SIG-M5 treated with dmso at 0.1 percent for 504 hours (cell line): Measurements from ENCODE around the gene EHMT1.

Experiments
- DNase-seq: peaks from one replicate; lab custom pipeline; 2025; ENCODE audit not compliant: unreplicated experiment; lab: John Stamatoyannopoulos, UW

Gene EHMT1

DNA sequence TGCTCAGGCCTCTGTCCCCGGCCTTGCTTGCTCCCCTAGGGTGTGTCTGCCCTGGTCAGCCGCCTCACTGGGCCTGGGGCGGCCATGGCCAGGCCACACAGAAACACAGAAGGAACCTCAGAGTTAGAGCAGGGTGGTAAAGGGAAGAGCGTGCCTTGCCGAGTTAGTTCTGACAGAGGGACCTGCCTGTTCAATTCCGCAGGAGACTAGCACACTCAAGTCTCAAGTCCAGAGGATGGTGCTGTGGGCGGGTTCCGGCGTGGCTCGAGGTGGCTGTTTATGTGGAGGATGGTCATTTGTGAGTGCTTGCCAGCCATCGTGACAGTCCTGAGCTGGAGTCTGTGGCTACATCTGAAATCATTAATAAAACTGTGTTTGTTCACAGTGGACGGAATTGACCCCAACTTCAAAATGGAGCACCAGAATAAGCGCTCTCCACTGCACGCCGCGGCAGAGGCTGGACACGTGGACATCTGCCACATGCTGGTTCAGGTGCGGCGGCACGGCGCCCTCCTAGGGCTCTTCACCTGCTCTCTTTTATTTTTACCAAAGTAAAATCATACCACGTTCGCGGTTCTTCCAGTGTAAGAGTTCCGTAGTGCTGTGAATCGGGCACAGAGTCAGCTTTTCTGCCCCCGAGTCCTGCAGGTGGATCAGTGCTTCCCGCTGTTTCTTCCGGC lies 163.2 kb downstream of the EHMT1 start:
- DNase-seq, result no peak

DNA sequence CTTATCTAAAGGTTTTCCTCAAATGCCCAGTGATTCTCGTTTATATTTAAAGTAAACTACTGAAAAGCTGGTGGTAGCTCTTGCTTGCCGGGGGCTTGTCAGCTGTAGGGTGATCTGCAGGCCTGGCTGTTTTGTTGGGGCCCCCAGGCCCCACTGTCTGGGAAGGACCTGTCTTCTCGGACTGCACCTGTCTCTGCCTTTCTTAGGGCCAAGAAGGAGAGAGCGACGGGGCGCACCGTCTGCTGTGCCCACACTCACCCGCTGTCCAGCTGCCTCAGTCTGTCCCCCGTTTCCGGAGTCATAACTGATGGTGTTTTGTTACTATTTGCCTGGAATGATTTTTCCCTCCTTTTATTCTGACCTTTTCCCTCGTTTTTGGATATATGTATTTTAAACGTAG lies 164.7 kb downstream of the EHMT1 start:
- DNase-seq, result no peak

DNA sequence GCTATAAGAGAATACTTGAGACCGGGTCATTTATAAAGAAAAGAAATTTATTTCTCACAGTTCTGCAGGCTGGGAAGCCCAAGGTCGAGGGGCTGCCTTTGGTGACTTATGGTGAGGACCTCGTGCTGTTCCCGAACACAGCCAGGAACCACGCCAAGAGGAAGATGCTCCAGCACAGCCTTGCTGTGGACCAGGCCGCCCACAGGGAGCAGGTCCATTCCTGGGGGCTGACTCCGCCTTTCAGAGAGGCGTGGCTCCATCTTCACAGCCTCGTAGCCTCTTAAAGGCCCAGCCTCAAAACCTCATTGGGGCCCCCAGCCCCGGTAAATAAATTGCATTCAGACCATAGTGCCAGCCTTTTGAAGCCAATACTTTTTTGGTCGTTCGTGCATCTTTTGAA lies 165.2 kb downstream of the EHMT1 start:
- DNase-seq, result no peak

GRCh38 chr9:137784641-137785513 lies 166.1 kb downstream of the EHMT1 start:
- DNase-seq, result no peak

DNA sequence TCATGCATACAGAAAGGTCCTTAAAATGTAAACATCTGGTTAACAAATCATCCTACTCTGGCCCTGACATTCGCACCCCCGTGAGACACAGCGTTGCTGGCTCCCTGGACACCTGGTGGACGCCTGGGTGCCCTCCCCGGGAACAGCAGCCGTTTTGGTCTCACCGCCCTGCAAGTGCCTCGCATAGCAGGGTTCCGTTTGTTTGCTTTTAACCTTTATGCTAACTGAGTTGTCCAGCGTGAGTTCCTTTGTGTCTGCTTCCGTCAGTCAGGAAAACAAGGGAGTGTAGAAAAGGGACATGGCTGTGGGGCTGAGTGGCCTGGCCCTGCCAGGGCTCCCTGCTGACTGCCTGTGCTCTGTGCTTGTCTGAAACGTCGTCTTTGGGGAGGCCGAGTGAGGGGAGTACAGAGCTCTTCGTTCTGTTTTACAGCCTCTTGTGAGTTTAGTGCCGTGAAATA lies 166.9 kb downstream of the EHMT1 start:
- no peak for DNase-seq

DNA sequence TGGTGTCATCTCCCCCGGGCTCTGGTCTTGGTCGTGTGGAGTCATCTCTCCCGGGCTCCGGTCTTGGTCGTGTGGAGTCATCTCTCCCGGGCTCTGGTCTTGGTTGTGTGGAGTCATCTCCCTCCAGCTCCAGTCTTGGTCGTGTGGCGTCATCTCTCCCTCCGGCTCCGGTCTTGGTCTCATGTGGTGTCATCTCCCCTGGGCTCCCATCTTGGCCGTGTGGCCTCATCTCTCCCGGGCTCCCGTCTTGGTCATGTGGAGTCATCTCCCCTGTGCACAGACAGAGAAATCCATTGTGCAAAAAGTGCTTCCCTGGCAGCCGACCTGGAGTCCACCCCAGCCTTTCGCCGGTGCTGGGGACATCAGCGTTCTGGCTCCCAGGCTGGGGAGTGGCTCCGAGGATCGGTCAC lies 167.7 kb downstream of the EHMT1 start:
- DNase-seq, result no peak

- no peak for DNase-seq
Measured at GRCh38 chr9:137787381-137787780, 168.6 kb downstream of the EHMT1 start.

DNA sequence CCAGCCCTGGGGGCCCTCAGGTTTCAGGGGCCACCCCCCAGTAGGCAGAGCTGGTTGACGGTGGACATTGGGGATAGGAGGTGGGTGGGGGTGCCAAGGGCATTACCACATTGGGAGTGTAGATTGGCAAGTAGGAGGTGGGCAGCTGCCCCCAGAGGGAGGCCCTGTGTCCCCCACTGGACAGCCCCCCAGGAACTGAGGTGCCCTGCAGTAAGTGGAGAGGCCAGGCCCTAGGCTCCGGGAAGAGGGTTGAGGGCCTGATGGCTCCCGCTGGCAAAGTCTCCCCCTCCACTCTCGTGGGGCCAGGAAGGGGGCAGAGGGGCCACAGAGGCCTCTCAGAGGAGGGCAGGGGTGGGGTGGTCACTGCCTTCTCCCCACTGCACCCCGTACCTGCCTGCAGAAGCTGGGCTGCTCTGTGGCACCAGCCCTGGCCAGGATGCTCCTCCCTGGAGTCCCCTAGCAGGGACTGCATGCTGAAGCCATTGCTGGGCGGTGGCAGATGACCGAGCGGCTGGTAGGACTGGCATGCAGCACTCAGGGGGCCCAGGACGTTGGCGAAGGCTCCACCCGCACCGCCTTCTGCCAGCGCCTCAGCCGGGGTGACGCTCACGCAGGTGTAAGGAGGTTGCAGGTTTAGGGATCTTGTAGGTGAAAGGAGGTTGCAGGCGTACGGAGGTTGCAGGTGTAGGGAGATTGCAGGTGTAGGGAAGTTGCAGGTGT lies 169.1 kb downstream of the EHMT1 start:
- DNase-seq, result no peak

DNA sequence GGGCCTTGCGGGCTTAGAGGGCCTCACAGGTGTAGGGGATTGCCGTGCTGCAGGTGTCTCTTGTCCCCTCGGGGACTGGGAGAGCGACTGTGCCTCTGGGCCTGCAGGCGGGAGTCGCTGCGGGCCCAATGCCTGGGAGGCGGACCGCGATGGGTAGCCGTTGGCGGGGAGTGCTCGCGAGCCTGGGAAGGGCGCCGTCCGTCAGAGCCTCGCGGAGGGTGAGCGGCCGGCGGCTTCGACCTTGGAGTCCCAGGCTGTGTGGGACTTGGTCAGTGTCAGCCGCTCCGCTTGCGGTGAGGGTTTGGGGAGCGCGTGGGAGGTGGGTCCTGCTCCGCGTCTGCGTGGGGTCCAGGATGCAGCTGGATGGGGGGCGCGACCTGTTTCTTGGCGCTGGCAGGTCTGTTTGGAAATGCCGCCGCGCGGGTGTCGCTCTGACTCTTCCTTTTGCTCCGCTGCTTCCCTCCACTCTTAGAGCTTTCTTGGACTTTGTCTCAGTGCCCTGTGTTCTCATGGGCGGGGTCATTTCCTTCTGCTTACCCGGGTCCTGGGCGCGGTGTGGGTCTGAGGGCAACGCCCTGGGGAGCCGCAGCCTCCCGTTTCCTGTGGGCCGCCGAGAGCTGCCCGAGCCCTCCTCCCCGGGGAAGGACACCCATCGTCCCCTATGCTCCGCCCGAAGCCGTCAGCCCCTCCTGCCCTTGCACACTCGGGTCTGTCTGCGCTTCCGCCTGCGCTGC lies 169.9 kb downstream of the EHMT1 start:
- no peak for DNase-seq

DNA sequence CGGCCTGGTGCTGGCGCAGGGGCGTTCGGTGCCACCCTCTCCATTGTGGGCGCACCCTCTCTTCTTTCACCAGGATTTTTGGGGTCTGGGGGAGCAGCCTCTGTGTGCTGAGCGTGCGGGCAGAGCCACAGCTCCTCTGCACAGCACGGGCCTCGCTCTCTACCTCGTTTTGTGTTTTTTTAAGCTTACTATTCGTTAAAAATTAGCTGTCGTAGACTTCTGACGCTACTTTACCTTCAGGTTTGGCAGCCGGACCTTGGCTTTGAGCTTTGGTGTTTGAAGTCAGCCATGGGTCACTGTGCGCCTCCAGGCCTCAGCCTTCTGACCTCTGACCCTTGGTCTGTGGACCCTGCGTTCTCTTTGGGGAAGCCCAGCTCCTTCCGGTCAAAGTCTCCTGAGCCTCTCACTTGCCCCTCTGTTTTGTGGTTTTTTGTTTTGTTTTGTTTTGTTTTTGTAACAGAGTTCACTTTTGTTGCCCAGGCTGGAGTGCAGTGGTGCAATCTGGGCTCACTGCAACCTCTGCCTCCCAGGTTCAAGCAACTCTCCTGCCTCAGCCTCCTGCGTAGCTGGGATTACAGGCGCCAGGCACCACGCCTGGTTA lies 170.6 kb downstream of the EHMT1 start:
- no peak for DNase-seq

DNA sequence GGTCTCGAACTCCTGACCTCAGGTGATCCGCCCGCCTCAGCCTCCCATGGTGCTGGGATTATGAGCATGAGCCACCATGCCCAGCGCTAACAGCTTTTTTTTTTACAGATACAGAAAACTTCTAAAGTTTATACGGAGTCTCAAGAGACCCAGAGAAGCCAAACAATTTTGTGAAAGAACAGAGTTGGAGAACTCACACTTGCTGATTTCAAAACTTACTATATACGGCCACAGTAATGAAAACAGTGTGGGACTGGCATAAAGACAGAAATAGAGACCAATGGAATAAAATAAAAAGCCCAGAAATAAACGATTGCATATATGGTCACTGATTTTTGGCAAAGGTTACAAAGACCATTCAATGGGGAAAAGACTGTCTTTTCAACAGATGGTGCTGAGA lies 173.1 kb downstream of the EHMT1 start:
- DNase-seq, result no peak

DNA sequence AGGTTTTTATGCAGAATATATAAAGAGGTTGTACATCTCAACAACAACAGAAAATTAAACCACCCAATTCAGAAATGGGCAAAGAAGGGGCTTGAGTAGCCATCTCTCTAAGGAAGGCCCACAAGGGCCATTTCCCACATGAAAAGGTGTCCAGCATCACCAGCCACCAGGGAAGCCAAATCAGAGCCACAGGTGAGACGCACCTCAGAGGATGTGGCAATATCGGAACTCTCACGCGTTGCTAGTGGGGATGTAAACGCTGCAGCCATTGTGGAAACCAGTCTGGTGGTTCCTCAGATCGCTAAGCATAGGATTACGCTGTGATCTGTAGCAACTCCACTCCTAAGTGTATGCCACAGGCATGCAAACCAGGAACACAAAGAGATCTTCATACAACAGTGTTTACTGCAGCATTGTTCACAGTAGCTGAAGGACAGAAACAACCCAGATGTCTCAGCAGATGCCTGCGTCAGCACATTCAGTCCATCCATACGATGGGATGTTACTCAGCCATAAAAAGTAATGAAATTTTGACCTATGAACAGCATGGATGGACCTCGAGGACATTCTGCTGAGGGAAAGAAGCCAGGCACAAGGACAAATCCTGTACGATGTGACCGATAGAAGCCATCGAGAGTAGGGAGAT lies 174.5 kb downstream of the EHMT1 start:
- no peak for DNase-seq

DNA sequence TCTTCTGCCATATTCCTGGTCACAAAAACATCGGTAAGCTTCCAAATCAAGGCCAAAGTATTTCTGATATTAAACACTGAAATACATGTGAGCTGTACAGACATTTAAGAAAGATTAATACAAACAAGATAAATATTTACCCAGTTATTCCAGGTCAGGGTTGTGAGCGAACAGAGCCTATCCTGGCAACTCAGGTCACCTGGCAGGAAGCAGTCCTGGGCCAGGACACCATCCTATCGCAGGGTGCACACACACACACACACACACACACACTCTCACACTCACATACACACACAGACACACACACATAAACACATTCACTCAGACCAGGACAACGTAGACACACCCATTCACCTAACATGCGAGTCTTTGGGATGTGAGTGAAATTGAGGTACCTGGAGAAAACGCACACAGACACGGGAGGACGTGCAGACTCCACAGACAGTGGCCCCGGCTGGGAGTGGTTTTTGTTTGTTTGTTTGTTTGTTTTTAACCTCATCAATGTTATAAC lies 176.4 kb downstream of the EHMT1 start:
- DNase-seq, result no peak

DNA sequence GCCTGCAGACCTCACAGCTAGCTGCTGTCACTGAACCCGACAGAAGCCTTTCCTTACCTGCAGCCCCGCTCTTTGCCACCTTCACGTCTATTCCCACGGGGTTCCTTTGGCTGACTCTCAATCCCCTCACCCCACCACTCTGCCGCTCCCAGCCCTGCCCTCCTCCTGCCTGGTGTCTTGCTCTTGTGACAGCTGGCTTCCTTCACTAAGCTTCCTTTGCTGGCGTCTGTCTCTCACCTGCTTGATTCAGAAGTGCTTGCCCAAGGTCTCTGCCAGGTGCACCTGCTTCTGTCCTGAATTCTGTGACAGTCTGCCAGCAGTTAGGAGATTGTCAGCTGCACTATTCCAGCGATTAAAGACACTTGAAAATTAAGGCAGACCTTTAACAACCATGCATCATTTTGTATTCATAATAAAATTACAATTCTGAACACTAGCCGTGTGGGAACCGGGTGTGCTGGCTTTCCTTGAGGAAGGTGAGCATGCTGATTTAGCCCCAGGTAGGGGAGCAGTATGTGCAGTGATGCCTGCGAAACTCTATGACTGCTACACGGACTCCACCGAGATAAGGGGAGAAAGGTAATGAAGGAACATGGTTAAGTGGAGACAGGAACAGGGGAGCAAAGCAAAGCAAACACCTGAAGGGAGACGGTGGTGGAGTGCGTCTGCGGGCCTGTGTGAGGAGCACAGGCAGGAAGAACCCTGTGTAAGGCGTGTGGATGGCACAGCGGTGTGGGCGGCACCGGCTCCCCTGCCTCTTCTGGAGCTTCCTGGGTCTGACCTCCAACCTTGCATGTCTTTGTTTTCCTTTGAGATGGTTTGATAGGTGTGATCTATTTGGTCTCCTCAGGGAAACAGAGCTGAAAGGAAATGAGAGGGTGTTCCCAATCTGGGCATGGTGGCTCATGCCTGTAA lies 178.7 kb downstream of the EHMT1 start:
- no peak for DNase-seq

GRCh38 chr9:137798142-137798541 lies 179.3 kb downstream of the EHMT1 start:
- DNase-seq, result no peak

- no peak for DNase-seq
Measured at GRCh38 chr9:137798901-137799629, 180.3 kb downstream of the EHMT1 start.

DNA sequence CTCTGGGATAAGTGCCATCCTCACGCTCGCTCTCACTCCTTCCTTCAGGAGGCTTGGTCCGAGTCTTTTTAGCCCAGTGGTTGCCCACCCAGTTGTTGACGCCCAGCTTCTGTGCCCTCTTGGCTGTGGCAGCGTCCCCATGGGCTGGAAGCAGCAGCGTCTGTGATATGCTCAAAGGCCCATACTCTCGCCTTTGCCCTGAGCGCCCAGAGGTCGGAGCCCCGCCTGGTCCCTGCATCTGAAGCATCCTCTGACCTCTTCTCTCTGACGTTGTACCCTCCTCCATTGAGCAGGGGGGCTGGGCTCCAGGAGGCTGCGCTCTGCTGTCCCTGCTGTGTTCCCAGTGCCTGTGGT lies 180.8 kb downstream of the EHMT1 start:
- DNase-seq, result no peak
